Prostate gland (tissue), 1 donor: ENCODE measurements around the gene CD81.

Experiments
- POLR2A ChIP-seq: fragments of 450-650 bp; IDR thresholded peaks from one replicate; pipeline ENCODE4 v1.6.1; 2016; ENCODE audit warnings: antibody characterized with exemption, mild to moderate bottlenecking
- POLR2AphosphoS5 ChIP-seq: sonication (generic); formaldehyde crosslinking; IDR thresholded peaks from one replicate; pipeline ENCODE4 v1.6.1; 2017; ENCODE audit warnings: antibody characterized with exemption

DNA sequence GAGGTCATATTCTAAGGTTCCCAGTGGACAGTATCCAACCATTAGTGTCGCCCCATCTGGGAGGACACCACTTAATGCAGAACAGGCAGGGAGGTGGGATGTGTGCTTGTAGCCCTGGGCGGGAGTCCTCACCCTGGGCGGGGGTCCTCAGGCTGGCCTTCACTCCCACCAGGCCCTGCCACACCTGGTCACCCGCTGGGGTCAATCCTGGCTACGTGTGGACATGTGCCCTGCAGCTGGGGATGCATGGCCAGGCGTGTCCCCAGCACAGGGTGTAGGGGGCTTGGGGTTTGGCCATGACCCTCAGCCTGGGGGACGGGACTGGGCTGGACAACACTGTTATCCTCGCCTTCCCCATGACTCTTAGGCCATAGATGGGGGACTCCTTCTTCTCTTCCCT, 48.4 kb downstream of the CD81 start:
- TF ChIP-seq POLR2A (no peak), POLR2AphosphoS5 (no peak)
